Neural cell (in vitro differentiated cells): Measurements from ENCODE around the gene VWA5B1. TPM values are rescaled to one million over a fixed set of nuclear protein-coding genes. Genes with fewer than 3 reads are reported as not detected.
A peak's percentile ranks its signal among the peaks of the same experiment; 100 is the strongest.

Source experiments
- H2AFZ ChIP-seq: fragments of 200-600, 300-800 bp; sonication (generic), shearing (Covaris generic); 2 replicates; pipeline ENCODE4 v1.6.0; 2014; ENCODE audit warnings: low read depth, mild to moderate bottlenecking, antibody characterized with exemption, low read length, moderate library complexity
- H3F3A ChIP-seq: fragments of 200-600 bp; shearing (Covaris generic); 2 replicates; pipeline ENCODE4 v1.6.1; 2016; ENCODE audit warnings: mild to moderate bottlenecking, moderate library complexity, mixed read lengths, antibody characterized with exemption, low read length; ENCODE audit not compliant: insufficient read depth, poor library complexity, severe bottlenecking
- H3K27ac ChIP-seq: fragments of 200-600, 300-800 bp; sonication (generic), shearing (Covaris generic); 2 replicates; pipeline ENCODE4 v1.5.1; 2014; ENCODE audit warnings: mild to moderate bottlenecking, low read length, moderate library complexity
- H3K27me3 ChIP-seq: fragments of 300-800, 200-600 bp; sonication (generic), shearing (Covaris generic); 2 replicates; pipeline ENCODE4 v1.6.0; 2014; ENCODE audit warnings: mild to moderate bottlenecking, low read depth, low read length, moderate library complexity; ENCODE audit not compliant: insufficient read depth
- H3K36me3 ChIP-seq: fragments of 300-800, 200-600 bp; sonication (generic), shearing (Covaris generic); 2 replicates; pipeline ENCODE4 v1.5.1; 2014; ENCODE audit warnings: mild to moderate bottlenecking, antibody characterized with exemption, low read length, moderate library complexity; ENCODE audit not compliant: insufficient read depth
- H3K4me2 ChIP-seq: fragments of 300-800, 200-600 bp; sonication (generic), shearing (Covaris generic); 2 replicates; pipeline ENCODE4 v1.6.0; 2014; ENCODE audit warnings: mild to moderate bottlenecking, low read length
- H3K4me3 ChIP-seq: fragments of 300-800, 200-600 bp; sonication (generic), shearing (Covaris generic); 2 replicates; pipeline ENCODE4 v1.5.1; 2014; ENCODE audit warnings: mild to moderate bottlenecking, low read length, moderate library complexity
- H3K79me2 ChIP-seq: fragments of 200-600 bp; shearing (Covaris generic); replicated peaks from 2 replicates; pipeline ENCODE4 v1.6.0; 2014; ENCODE audit warnings: mild to moderate bottlenecking, low read length, moderate library complexity; ENCODE audit not compliant: insufficient read depth
- H3K9ac ChIP-seq: fragments of 300-800, 200-600 bp; sonication (generic), shearing (Covaris generic); 2 replicates; pipeline ENCODE4 v1.6.1; 2016; ENCODE audit warnings: mild to moderate bottlenecking, low read length, mixed read lengths
- H3K9me2 ChIP-seq: fragments of 200-600 bp; shearing (Covaris generic); 2 replicates; pipeline ENCODE4 v1.6.1; 2016; ENCODE audit warnings: mild to moderate bottlenecking, low read length, mixed read lengths; ENCODE audit not compliant: insufficient read depth
- H3K9me3 ChIP-seq: fragments of 200-600, 300-800 bp; sonication (generic), shearing (Covaris generic); 2 replicates; pipeline ENCODE4 v1.6.1; 2016; ENCODE audit warnings: mild to moderate bottlenecking, mixed run types, low read length, moderate library complexity, mixed read lengths
- H4K20me1 ChIP-seq: fragments of 200-600 bp; shearing (Covaris generic); 2 replicates; pipeline ENCODE4 v1.6.1; 2016; ENCODE audit warnings: mild to moderate bottlenecking, mixed run types; ENCODE audit not compliant: insufficient read depth
- CTCF ChIP-seq: fragments of 450-650 bp; IDR thresholded peaks from 2 replicates; pipeline ENCODE4 v1.5.1; 2014; ENCODE audit warnings: antibody characterized with exemption, mild to moderate bottlenecking, moderate library complexity; ENCODE audit not compliant: poor library complexity, severe bottlenecking
- EP300 ChIP-seq: fragments of 450-650 bp; conservative IDR thresholded peaks from 2 replicates; pipeline ENCODE4 v1.6.1; 2014; ENCODE audit warnings: antibody characterized with exemption, mild to moderate bottlenecking, moderate library complexity; ENCODE audit not compliant: poor library complexity, severe bottlenecking
- EZH2 ChIP-seq: fragments of 200-600, 300-800 bp; shearing (Covaris generic), sonication (generic); IDR thresholded peaks from 2 replicates; pipeline ENCODE4 v1.6.1; 2014; ENCODE audit warnings: antibody characterized with exemption, low read length, borderline replicate concordance, mild to moderate bottlenecking; ENCODE audit not compliant: insufficient read depth, poor library complexity, severe bottlenecking
- MXI1 ChIP-seq: fragments of 450-650 bp; conservative IDR thresholded peaks from 2 replicates; pipeline ENCODE4 v1.6.1; 2014; ENCODE audit warnings: antibody characterized with exemption, mild to moderate bottlenecking; ENCODE audit not compliant: poor library complexity, severe bottlenecking
- POLR2AphosphoS5 ChIP-seq: IDR thresholded peaks from 2 replicates; pipeline ENCODE4 v1.6.1; 2012
- RAD21 ChIP-seq: fragments of 450-650 bp; conservative IDR thresholded peaks from 2 replicates; pipeline ENCODE4 v1.6.1; 2014; ENCODE audit warnings: antibody characterized with exemption, mild to moderate bottlenecking, moderate library complexity
- REST ChIP-seq: IDR thresholded peaks from 2 replicates; pipeline ENCODE4 v1.6.1; 2012; ENCODE audit warnings: borderline replicate concordance
- SMC3 ChIP-seq: fragments of 450-650 bp; conservative IDR thresholded peaks from 2 replicates; pipeline ENCODE4 v1.6.1; 2014; ENCODE audit warnings: antibody characterized with exemption, mild to moderate bottlenecking, moderate library complexity; ENCODE audit not compliant: poor library complexity
- TAF1 ChIP-seq: IDR thresholded peaks from 2 replicates; pipeline ENCODE4 v1.6.1; 2012; ENCODE audit warnings: low read depth
- polyA plus RNA-seq: library from polyadenylated mRNA; depleted of rRNA; stranded (reverse); fragments of >200 nt; gene quantifications from 2 replicates; pipeline ENCODE4 v1.2.3, GENCODE V29; 2014

The VWA5B1 gene
- polyA plus RNA-seq, 1 donor from 2014 or later = 0.27 TPM

GRCh38 chr1:20383631-20384030 is 93.0 kb downstream of the VWA5B1 start:
- Histone ChIP-seq H2AFZ (no peak overlapping the region), H3K9me3 (no peaks in the 10 kb centered on the region), H3K4me2 (no peak overlapping the region), H3K9ac (no peak overlapping the region), H3K9me2 (no peaks in the 10 kb centered on the region), H3K36me3 (no peaks in the 10 kb centered on the region), H3K4me3 (no peak overlapping the region), H3K27me3 (no peaks in the 10 kb centered on the region), H3K79me2 (no peaks in the 10 kb centered on the region), H3F3A (no peaks in the 10 kb centered on the region), H4K20me1 (no peaks in the 10 kb centered on the region), H3K27ac (no peak overlapping the region)
- TF ChIP-seq EP300 = no peak
- TF ChIP-seq REST = no peak
- TF ChIP-seq MXI1 = no peak
- no peak for TF ChIP-seq TAF1
- TF ChIP-seq EZH2 = no peak
- TF ChIP-seq POLR2AphosphoS5 = no peak

- H3K9me2 ChIP-seq = no peaks in the 10 kb centered on the region
- no peak for TF ChIP-seq CTCF
- TF ChIP-seq EP300 = no peak
- TF ChIP-seq POLR2AphosphoS5 = no peak
- TF ChIP-seq MXI1 = no peak
- H3K9me3 ChIP-seq = no peaks in the 10 kb centered on the region
- peak overlapping the region; percentile 40 for H3K4me3 ChIP-seq
- H3K9ac ChIP-seq = peak overlapping the region; percentile 47
- no peak overlapping the region for H2AFZ ChIP-seq
- peak overlapping the region; percentile 83 for H3K27ac ChIP-seq
- H3K79me2 ChIP-seq = no peaks in the 10 kb centered on the region
- no peaks in the 10 kb centered on the region for H3K27me3 ChIP-seq
- no peaks in the 10 kb centered on the region for H4K20me1 ChIP-seq
- no peaks in the 10 kb centered on the region for H3F3A ChIP-seq
- H3K36me3 ChIP-seq = no peaks in the 10 kb centered on the region
- H3K4me2 ChIP-seq = no peak overlapping the region
Measured at GRCh38 chr1:20385630-20386029, 95.0 kb downstream of the VWA5B1 start.

GRCh38 chr1:20386323-20387081 is 95.8 kb downstream of the VWA5B1 start:
- Histone ChIP-seq H3K79me2 (no peaks in the 10 kb centered on the region), H3K27me3 (no peaks in the 10 kb centered on the region), H2AFZ (no peak overlapping the region), H3K36me3 (no peaks in the 10 kb centered on the region), H3K9ac (peak overlapping the region; percentile 47), H3F3A (no peaks in the 10 kb centered on the region), H3K4me3 (peak overlapping the region; percentile 40), H4K20me1 (no peaks in the 10 kb centered on the region), H3K9me2 (no peaks in the 10 kb centered on the region), H3K4me2 (peak overlapping the region; percentile 72), H3K27ac (peak overlapping the region; percentile 83), H3K9me3 (no peaks in the 10 kb centered on the region)
- TF ChIP-seq REST (peak; percentile 74), SMC3 (no peak), POLR2AphosphoS5 (peak; percentile 65), RAD21 (peak; percentile 34), TAF1 (no peak), EZH2 (no peak), CTCF (no peak), MXI1 (peak; percentile 53), EP300 (peak; percentile 82)
